Caco-2 (cell line): Measurements from ENCODE around the gene GMPPB. TPM values are rescaled to one million over a fixed set of nuclear protein-coding genes. Genes with fewer than 3 reads are reported as not detected.

ENCODE experiments used
- BruUV-seq: library from RNA; stranded (reverse); fragments of 400-500 nt; replicated peaks from 2 replicates; lab custom pipeline; 2021; lab: Mats Ljungman, UMichigan
- CTCF ChIA-PET: fragments of 300-600 bp; sonication (Branson Sonifier 250); formaldehyde crosslinking; loops from one replicate; lab custom pipeline; 2022; ENCODE audit warnings: antibody characterized with exemption; lab: Charles Lee
- POLR2A ChIA-PET: fragments of 300-600 bp; sonication (Branson Sonifier 250); formaldehyde crosslinking; loops from one replicate; lab custom pipeline; 2022; ENCODE audit warnings: antibody characterized with exemption; lab: Charles Lee
- DNase-seq, 2 experiments: peaks; one replicate each; pipeline versions ENCODE4 v3.0.0 to v3.0.0-alpha.2; 2020 to 2022
- H3K27me3 ChIP-seq: replicated peaks from 2 replicates; pipeline ENCODE4 v1.6.0; 2011; ENCODE audit warnings: low read length; ENCODE audit not compliant: control insufficient read depth, insufficient read depth
- H3K36me3 ChIP-seq: 2 replicates; pipeline ENCODE4 v1.5.1; 2011; ENCODE audit warnings: low read length; ENCODE audit not compliant: control insufficient read depth, insufficient read depth
- H3K4me1 ChIP-seq: fragments of 250-450 bp; sonication (Bioruptor Pico); 2 replicates; pipeline ENCODE4 v1.5.1; 2020; ENCODE audit warnings: mild to moderate bottlenecking
- H3K4me3 ChIP-seq: 2 replicates; pipeline ENCODE4 v1.5.1; 2011; ENCODE audit warnings: low read depth, mild to moderate bottlenecking, control low read depth, low read length
- H3K9me3 ChIP-seq: fragments of 250-450 bp; sonication (Bioruptor Pico); 2 replicates; pipeline ENCODE4 v1.5.1; 2020; ENCODE audit warnings: mild to moderate bottlenecking, moderate library complexity
- H3K27ac Mint-ChIP-seq: one replicate; pipeline ENCODE4 v1.8.0; 2022; ENCODE audit warnings: mixed read lengths; ENCODE audit not compliant: unreplicated experiment
- H3K27me3 Mint-ChIP-seq: one replicate; pipeline ENCODE4 v1.8.0; 2022; ENCODE audit warnings: mixed read lengths; ENCODE audit not compliant: insufficient read depth, unreplicated experiment
- H3K36me3 Mint-ChIP-seq: one replicate; pipeline ENCODE4 v1.8.0; 2022; ENCODE audit warnings: mild to moderate bottlenecking, mixed read lengths; ENCODE audit not compliant: insufficient read depth, unreplicated experiment
- H3K4me1 Mint-ChIP-seq: one replicate; pipeline ENCODE4 v1.8.0; 2022; ENCODE audit warnings: low read depth, mixed read lengths; ENCODE audit not compliant: unreplicated experiment
- H3K4me3 Mint-ChIP-seq: one replicate; pipeline ENCODE4 v1.8.0; 2022; ENCODE audit warnings: mild to moderate bottlenecking, moderate library complexity, mixed read lengths; ENCODE audit not compliant: unreplicated experiment
- H3K9me3 Mint-ChIP-seq: one replicate; pipeline ENCODE4 v1.8.0; 2022; ENCODE audit warnings: mixed read lengths; ENCODE audit not compliant: unreplicated experiment
- intact Hi-C: fragments of 100-400 bp; cut with micrococcal nuclease; formaldehyde crosslinking; loops from one replicate; pipeline ENCODE4 v1.10.0; 2022; ENCODE audit not compliant: unreplicated experiment
- total RNA-seq: library from RNA; stranded (reverse); gene quantifications from 2 replicates; pipeline ENCODE4 v1.2.3, GENCODE V29; 2022
- TF ChIP-seq, protein P1 (sequence below), 2 experiments: fragments of 200-600 bp in 1 of 2; IDR thresholded peaks; 1 replicate in 1 of 2; 2 replicates in 1 of 2; pipeline versions ENCODE4 v1.5.1 to v1.8.0; 2011 to 2022; ENCODE audit warnings: antibody characterized with exemption in 1 of 2, control low read depth in 1 of 2, inconsistent platforms in 1 of 2, low read depth in 1 of 2, low read length in 1 of 2, mild to moderate bottlenecking in 1 of 2, moderate library complexity in 1 of 2; ENCODE audit not compliant: insufficient read depth in 1 of 2, severe bottlenecking in 1 of 2, unreplicated experiment in 1 of 2

GMPPB gene
- total RNA-seq, 1 experiment from 2014 or later: 26.5 TPM

DNA sequence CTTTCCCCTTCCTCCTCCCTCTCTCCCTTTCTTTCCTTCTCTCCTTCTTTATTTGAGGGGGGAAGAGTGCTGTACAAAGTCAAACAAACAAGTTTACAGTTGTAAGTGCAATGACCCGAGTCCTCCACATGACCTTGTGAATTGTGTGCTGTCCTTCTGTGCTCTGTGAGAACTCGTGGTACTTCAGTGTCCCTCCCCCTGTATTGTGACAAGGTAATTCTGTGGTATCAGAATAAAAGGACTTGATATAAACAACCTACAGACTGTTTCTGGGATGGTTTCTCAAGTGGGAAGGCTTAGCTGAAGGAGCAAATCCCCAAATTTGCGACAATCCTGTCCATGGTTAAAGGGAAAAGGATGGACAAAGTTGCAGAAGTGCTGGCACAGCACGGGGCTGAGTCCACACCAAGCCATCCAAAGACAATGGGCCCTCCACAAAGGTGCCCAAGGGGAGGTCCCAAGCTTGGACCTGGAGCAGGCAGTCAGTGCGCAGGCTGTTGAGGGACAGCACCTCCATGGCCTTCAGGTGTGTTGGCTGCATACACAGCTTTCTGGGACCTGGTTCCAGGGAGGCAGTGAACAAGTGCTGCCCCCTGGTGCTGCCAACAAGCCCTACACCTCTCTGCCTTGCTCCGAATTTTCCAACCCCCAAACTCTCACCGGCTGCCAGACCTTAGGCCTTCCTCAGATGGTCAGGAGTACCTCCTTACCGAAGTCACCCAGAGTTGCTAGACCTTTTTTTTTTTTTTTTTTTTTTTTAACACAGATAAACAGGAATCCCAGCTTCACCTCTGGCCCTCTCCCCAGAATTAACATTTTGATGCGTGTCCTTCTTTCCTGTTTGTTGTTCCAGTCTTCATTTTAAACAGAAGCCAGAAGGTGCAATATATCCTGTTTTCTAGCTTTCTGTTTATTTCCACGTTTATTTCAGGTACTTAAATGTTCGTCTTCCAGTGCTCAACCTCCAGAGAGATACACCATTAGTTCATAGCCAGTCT is 52.2 kb downstream of the GMPPB start:
- TF ChIP-seq, protein P1, sequence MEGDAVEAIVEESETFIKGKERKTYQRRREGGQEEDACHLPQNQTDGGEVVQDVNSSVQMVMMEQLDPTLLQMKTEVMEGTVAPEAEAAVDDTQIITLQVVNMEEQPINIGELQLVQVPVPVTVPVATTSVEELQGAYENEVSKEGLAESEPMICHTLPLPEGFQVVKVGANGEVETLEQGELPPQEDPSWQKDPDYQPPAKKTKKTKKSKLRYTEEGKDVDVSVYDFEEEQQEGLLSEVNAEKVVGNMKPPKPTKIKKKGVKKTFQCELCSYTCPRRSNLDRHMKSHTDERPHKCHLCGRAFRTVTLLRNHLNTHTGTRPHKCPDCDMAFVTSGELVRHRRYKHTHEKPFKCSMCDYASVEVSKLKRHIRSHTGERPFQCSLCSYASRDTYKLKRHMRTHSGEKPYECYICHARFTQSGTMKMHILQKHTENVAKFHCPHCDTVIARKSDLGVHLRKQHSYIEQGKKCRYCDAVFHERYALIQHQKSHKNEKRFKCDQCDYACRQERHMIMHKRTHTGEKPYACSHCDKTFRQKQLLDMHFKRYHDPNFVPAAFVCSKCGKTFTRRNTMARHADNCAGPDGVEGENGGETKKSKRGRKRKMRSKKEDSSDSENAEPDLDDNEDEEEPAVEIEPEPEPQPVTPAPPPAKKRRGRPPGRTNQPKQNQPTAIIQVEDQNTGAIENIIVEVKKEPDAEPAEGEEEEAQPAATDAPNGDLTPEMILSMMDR (IDR thresholded peaks at IDR 0.05; ENCODE audit: insufficient read depth in 1 of 2, low read depth in 1 of 2, low read length in 1 of 2, severe bottlenecking in 1 of 2, unreplicated experiment in 1 of 2): peak; percentile 74 to 89
- H3K36me3 Mint-ChIP-seq: peaks cover 37% of the 10 kb centered on the region
- Histone ChIP-seq H3K27me3 (no peaks in the 10 kb centered on the region), H3K4me3 (no peak overlapping the region), H3K4me1 (peaks cover 23% of the 10 kb centered on the region), H3K36me3 (peaks cover 3% of the 10 kb centered on the region), H3K9me3 (no peaks in the 10 kb centered on the region)
- H3K4me3 Mint-ChIP-seq: no peak overlapping the region
- ChIA-PET POLR2A (interaction anchor here (0.5 to 1.2 kb wide), 2 partner anchors 132 to 331 kb away, joined by 3 to 10 read pairs; no protein-coding TSS in a partner anchor), CTCF (interaction anchor here (0.6 to 1.7 kb wide), 11 partner anchors 15 to 365 kb away, joined by 3 to 73 read pairs (median 7); partner anchors contain the start of genes BSN, INKA1 and USP4)
- peak; percentile 77 to 85 for DNase-seq
- intact Hi-C loops: loop anchor here (1.0 to 5.0 kb wide), 3 partner anchors 84 to 217 kb away; no protein-coding TSS in a partner anchor
- no peak overlapping the region for H3K27ac Mint-ChIP-seq
- H3K27me3 Mint-ChIP-seq: no peaks in the 10 kb centered on the region
- BruUV-seq: no TSS peak
- peaks cover 23% of the 10 kb centered on the region for H3K4me1 Mint-ChIP-seq
- H3K9me3 Mint-ChIP-seq: no peaks in the 10 kb centered on the region

DNA sequence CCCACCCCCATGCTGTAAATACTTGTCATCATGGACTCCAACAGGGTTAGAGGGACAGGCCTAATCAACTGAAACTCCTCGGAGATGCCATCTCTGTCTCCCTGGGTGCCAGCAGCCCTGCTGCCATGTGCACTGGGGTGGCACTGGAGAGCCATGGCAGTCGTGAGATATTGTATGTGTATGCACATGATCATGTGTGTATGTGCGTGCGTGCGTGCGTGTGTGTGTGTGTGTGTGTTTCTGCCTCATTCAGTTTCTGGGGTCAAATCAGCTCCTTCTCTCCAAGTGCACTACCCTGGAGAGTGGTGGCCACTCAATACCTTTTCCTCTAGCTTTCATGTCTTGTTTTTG is 52.8 kb downstream of the GMPPB start:
- H3K4me1 ChIP-seq: peaks cover 30% of the 10 kb centered on the region
- Mint-ChIP-seq H3K4me3 (no peak overlapping the region), H3K36me3 (peaks cover 31% of the 10 kb centered on the region)

More for the DNA sequence above, 52.8 kb downstream of the GMPPB start:
- no peak for DNase-seq
- H3K9me3 ChIP-seq: no peaks in the 10 kb centered on the region
- no peaks in the 10 kb centered on the region for H3K27me3 ChIP-seq
- BruUV-seq: no TSS peak
- no peak overlapping the region for H3K4me3 ChIP-seq
- no peak overlapping the region for H3K27ac Mint-ChIP-seq
- H3K9me3 Mint-ChIP-seq: no peaks in the 10 kb centered on the region
- intact Hi-C loops: loop anchor here (1.0 to 5.0 kb wide), 3 partner anchors 84 to 217 kb away; no protein-coding TSS in a partner anchor
- peaks cover 28% of the 10 kb centered on the region for H3K4me1 Mint-ChIP-seq
- CTCF ChIA-PET: interaction anchor here (0.6 to 1.7 kb wide), 5 partner anchors 14 to 216 kb away, joined by 3 to 73 read pairs (median 14); partner anchors contain the start of gene INKA1
- H3K27me3 Mint-ChIP-seq: no peaks in the 10 kb centered on the region
- peaks cover 1% of the 10 kb centered on the region; the same call in 1 of the 2 replicates for H3K36me3 ChIP-seq
- TF ChIP-seq, protein P1 (IDR thresholded peaks at IDR 0.05; ENCODE audit: insufficient read depth in 1 of 2, low read depth in 1 of 2, low read length in 1 of 2, severe bottlenecking in 1 of 2, unreplicated experiment in 1 of 2): no peak
- POLR2A ChIA-PET: interaction anchor here (0.5 to 1.2 kb wide), 2 partner anchors 131 to 331 kb away, joined by 3 to 10 read pairs; no protein-coding TSS in a partner anchor

Other genes with a start within 250 kb of the GMPPB start
- 0.77 and 0.93 TPM in 2 replicates for gene BSN, start 169.5 kb downstream of the GMPPB start, total RNA-seq
- gene APEH, start 49.6 kb downstream of the GMPPB start, total RNA-seq: 236 and 279 TPM in 2 replicates
- 12.6 and 15.4 TPM in 2 replicates for gene MST1, start 34.5 kb downstream of the GMPPB start, total RNA-seq
- 45.2 and 50.3 TPM in 2 replicates for gene RNF123, start 34.4 kb downstream of the GMPPB start, total RNA-seq
- gene AMIGO3, start 4.3 kb downstream of the GMPPB start, total RNA-seq: not detected in 2 replicates
- gene IP6K1, start 62.6 kb upstream of the GMPPB start, total RNA-seq: 35.5 and 39.6 TPM in 2 replicates
- gene CDHR4, start 75.9 kb upstream of the GMPPB start, total RNA-seq: not detected in 2 replicates
- gene INKA1, start 79.3 kb upstream of the GMPPB start, total RNA-seq: not detected in 2 replicates
- gene UBA7, start 90.0 kb upstream of the GMPPB start, total RNA-seq: 0.93 TPM in 1 of 2 replicates, not detected in the other
- 25.1 and 28.0 TPM in 2 replicates for gene TRAIP, start 132.6 kb upstream of the GMPPB start, total RNA-seq
- gene CAMKV, start 146.0 kb upstream of the GMPPB start, total RNA-seq: 13.1 and 15.6 TPM in 2 replicates
- 11.8 and 13.6 TPM in 2 replicates for gene MST1R, start 179.9 kb upstream of the GMPPB start, total RNA-seq
- gene MON1A, start 205.9 kb upstream of the GMPPB start, total RNA-seq: 7.4 and 7.7 TPM in 2 replicates
- 69.8 and 74.1 TPM in 2 replicates for gene RBM6, start 216.2 kb upstream of the GMPPB start, total RNA-seq